ENCODE data around the gene FOXP4. TPM values are rescaled to one million over a fixed set of nuclear protein-coding genes. Genes with fewer than 3 reads are reported as not detected.

FOXP4 gene
- total and polyA plus RNA-seq, 2 of the 13 experiments (the other 11 are each of a cell fraction or from before 2014, with no cell fraction given) = 11.0 to 12.4 TPM

DNA sequence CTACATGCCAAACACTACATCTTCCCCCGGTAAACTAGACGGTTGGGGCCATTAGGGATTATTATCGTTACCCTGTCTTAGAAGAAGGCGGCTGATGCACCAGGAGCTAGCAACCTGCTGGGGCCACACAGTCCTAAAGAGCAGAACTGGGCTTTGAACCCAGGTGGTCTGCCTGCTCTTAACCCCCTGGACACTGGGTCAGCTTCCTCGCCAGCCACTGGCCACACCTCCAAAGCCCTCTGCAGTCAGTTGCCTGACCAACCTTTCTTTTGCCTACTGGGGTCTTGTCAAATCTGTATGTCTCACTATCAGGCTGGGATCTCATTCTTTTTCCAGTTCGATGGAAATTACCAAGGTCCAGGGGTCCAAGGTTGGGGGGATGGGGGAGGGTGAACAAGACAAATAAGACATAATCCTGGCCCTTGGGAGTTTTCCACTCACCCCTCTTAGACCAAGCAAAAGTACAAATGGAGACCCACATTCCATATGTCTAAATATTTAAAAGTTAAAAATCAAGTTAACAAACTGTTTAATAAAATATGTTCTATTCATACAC is 34.0 kb upstream of the FOXP4 start (continued):
- TF ChIP-seq MAZ (IDR thresholded peaks at IDR 0.05; ENCODE audit: borderline replicate concordance, low read depth, low read length) (no peak), MAZ (CRISPR knock-in tag; IDR thresholded peaks at IDR 0.05; ENCODE audit: low read depth) (no peak), MATR3 (CRISPR knock-in tag; IDR thresholded peaks at IDR 0.05) (no peak), ZNF670 (CRISPR knock-in tag; IDR thresholded peaks at IDR 0.05; ENCODE audit: borderline replicate concordance) (no peak), HDAC6 (IDR thresholded peaks at IDR 0.05; ENCODE audit: low read depth, low read length) (no peak), HMG20A (CRISPR knock-in tag; IDR thresholded peaks at IDR 0.05; ENCODE audit: borderline replicate concordance) (no peak), EP300 (IDR thresholded peaks at IDR 0.05; ENCODE audit: low read depth in 2 of 2, low read length in 2 of 2) (peak in 1 of 2 experiments; percentile 83; a peak in 2 of 4 replicates), EP300 (CRISPR knock-in tag; IDR thresholded peaks at IDR 0.05; ENCODE audit: borderline replicate concordance) (no peak), ZMYM3 (CRISPR knock-in tag; IDR thresholded peaks at IDR 0.05) (no peak), ZNF251 (CRISPR knock-in tag; IDR thresholded peaks at IDR 0.05) (peak; percentile 51; the same call in 1 of the 2 replicates), ZSCAN25 (CRISPR knock-in tag; IDR thresholded peaks at IDR 0.05) (peak; percentile 42; the same call in 1 of the 2 replicates), HNF4A (CRISPR knock-in tag; IDR thresholded peaks at IDR 0.05) (peak; percentile 61; the same call in 1 of the 2 replicates), DPF2 (CRISPR knock-in tag; IDR thresholded peaks at IDR 0.05; ENCODE audit: borderline replicate concordance, low read depth) (0 out of 2 replicates have a peak, but pooled peaks have one; percentile 25), NCOA1 (CRISPR knock-in tag; IDR thresholded peaks at IDR 0.05) (no peak), ZNF839 (CRISPR knock-in tag; IDR thresholded peaks at IDR 0.05; ENCODE audit: borderline replicate concordance) (no peak), POGZ (CRISPR knock-in tag; IDR thresholded peaks at IDR 0.05) (no peak), ZBTB8A (CRISPR knock-in tag; IDR thresholded peaks at IDR 0.05; ENCODE audit: borderline replicate concordance, low read depth) (no peak), GTF3A (CRISPR knock-in tag; conservative IDR thresholded peaks at IDR 0.05) (peak; percentile 71; the same call in 1 of the 2 replicates), CSRNP1 (CRISPR knock-in tag; IDR thresholded peaks at IDR 0.05) (no peak), HOXA3 (CRISPR knock-in tag; IDR thresholded peaks at IDR 0.05) (0 out of 2 replicates have a peak, but pooled peaks have one; percentile 26)
- TF ChIP-seq, protein P1, sequence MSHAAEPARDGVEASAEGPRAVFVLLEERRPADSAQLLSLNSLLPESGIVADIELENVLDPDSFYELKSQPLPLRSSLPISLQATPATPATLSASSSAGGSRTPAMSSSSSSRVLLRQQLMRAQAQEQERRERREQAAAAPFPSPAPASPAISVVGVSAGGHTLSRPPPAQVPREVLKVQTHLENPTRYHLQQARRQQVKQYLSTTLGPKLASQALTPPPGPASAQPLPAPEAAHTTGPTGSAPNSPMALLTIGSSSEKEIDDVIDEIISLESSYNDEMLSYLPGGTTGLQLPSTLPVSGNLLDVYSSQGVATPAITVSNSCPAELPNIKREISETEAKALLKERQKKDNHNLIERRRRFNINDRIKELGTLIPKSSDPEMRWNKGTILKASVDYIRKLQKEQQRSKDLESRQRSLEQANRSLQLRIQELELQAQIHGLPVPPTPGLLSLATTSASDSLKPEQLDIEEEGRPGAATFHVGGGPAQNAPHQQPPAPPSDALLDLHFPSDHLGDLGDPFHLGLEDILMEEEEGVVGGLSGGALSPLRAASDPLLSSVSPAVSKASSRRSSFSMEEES (CRISPR knock-in tag; IDR thresholded peaks at IDR 0.05) = no peak
- TF ChIP-seq, protein P2, sequence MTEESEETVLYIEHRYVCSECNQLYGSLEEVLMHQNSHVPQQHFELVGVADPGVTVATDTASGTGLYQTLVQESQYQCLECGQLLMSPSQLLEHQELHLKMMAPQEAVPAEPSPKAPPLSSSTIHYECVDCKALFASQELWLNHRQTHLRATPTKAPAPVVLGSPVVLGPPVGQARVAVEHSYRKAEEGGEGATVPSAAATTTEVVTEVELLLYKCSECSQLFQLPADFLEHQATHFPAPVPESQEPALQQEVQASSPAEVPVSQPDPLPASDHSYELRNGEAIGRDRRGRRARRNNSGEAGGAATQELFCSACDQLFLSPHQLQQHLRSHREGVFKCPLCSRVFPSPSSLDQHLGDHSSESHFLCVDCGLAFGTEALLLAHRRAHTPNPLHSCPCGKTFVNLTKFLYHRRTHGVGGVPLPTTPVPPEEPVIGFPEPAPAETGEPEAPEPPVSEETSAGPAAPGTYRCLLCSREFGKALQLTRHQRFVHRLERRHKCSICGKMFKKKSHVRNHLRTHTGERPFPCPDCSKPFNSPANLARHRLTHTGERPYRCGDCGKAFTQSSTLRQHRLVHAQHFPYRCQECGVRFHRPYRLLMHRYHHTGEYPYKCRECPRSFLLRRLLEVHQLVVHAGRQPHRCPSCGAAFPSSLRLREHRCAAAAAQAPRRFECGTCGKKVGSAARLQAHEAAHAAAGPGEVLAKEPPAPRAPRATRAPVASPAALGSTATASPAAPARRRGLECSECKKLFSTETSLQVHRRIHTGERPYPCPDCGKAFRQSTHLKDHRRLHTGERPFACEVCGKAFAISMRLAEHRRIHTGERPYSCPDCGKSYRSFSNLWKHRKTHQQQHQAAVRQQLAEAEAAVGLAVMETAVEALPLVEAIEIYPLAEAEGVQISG (CRISPR knock-in tag; IDR thresholded peaks at IDR 0.05) = 0 out of 2 replicates have a peak, but pooled peaks have one; percentile 28
- TF ChIP-seq, protein P3, sequence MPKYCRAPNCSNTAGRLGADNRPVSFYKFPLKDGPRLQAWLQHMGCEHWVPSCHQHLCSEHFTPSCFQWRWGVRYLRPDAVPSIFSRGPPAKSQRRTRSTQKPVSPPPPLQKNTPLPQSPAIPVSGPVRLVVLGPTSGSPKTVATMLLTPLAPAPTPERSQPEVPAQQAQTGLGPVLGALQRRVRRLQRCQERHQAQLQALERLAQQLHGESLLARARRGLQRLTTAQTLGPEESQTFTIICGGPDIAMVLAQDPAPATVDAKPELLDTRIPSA (CRISPR knock-in tag; IDR thresholded peaks at IDR 0.05; ENCODE audit: borderline replicate concordance) = no peak

Data from HepG2 (cell line).